Measurements from ENCODE around the gene BTBD9.

GRCh38 chr6:38371881-38372280 lies 267.8 kb downstream of the BTBD9 start:
- TF ChIP-seq CTCF (conservative IDR thresholded peaks at IDR 0.05; ENCODE audit: low read depth, low read length) = no peak
- TF ChIP-seq EZH2 (IDR thresholded peaks at IDR 0.05; ENCODE audit: low read length, unreplicated experiment) = no peak

All from PC-3 (cell line).